H1 (cell line): ENCODE data around the gene NOS1AP. TPM values are rescaled to one million over a fixed set of nuclear protein-coding genes. Genes with fewer than 3 reads are reported as not detected.

Experiments used
- CTCF ChIA-PET: fragments of 300-600 bp; sonication (Branson Sonifier 250); formaldehyde crosslinking; loops from one replicate; lab custom pipeline; 2021; ENCODE audit not compliant: partially characterized antibody; lab: Charles Lee
- POLR2A ChIA-PET: fragments of 300-600 bp; sonication (Branson Sonifier 250); formaldehyde crosslinking; loops from one replicate; lab custom pipeline; 2021; ENCODE audit warnings: inconsistent platforms; ENCODE audit not compliant: partially characterized antibody; lab: Charles Lee
- DNase-seq, 2 experiments: peaks; one replicate each; pipeline versions ENCODE4 v3.0.0 to v3.0.0-alpha.2; 2010 to 2022; ENCODE audit warnings: low spot score in 2 of 2, low read depth in 1 of 2, mixed read lengths in 1 of 2
- FAIRE-seq: peaks from 2 replicates; lab custom pipeline; 2011; peaks lifted over from hg19 to GRCh38; lab: Jason Lieb, UNC
- H2AFZ ChIP-seq: 2 replicates; pipeline ENCODE4 v1.8.1; 2012; ENCODE audit warnings: low read length, inconsistent platforms
- H2AK5ac ChIP-seq: 2 replicates; pipeline ENCODE4 v1.6.1; 2013; ENCODE audit warnings: low read depth, low read length
- H2BK120ac ChIP-seq: replicated peaks from 2 replicates; pipeline ENCODE3; 2013; ENCODE audit warnings: low read depth, low read length, inconsistent platforms
- H2BK12ac ChIP-seq: 2 replicates; pipeline ENCODE4 v1.6.1; 2013; ENCODE audit warnings: low read depth, low read length
- H2BK15ac ChIP-seq: 2 replicates; pipeline ENCODE4 v1.6.1; 2013; ENCODE audit warnings: low read length
- H2BK20ac ChIP-seq: 2 replicates; pipeline ENCODE4 v1.6.1; 2013; ENCODE audit warnings: low read length
- H2BK5ac ChIP-seq: 2 replicates; pipeline ENCODE4 v1.6.1; 2013; ENCODE audit warnings: low read depth, low read length
- H3K14ac ChIP-seq: 2 replicates; pipeline ENCODE4 v1.6.1; 2013; ENCODE audit warnings: inconsistent platforms; ENCODE audit not compliant: insufficient read length
- H3K18ac ChIP-seq: 2 replicates; pipeline ENCODE4 v1.6.1; 2013; ENCODE audit warnings: low read length; ENCODE audit errors: extremely low read depth
- H3K23ac ChIP-seq: 2 replicates; pipeline ENCODE4 v1.6.1; 2013; ENCODE audit warnings: inconsistent platforms; ENCODE audit not compliant: insufficient read length
- H3K23me2 ChIP-seq: 2 replicates; pipeline ENCODE4 v1.6.1; 2013; ENCODE audit warnings: low read depth, low read length
- H3K27ac ChIP-seq: 2 replicates; pipeline ENCODE4 v1.6.1; 2011; ENCODE audit warnings: low read depth, low read length, inconsistent platforms
- H3K27me3 ChIP-seq, 4 experiments: replicated peaks in 1 of 4; 1 replicate in 1 of 4; 2 replicates in 3 of 4; pipeline versions ENCODE4 v1.6.1 to v1.8.1; 2011 to 2013; ENCODE audit warnings: low read length in 3 of 4, mild to moderate bottlenecking in 3 of 4, inconsistent platforms in 2 of 4, mixed read lengths in 2 of 4, moderate library complexity in 1 of 4; ENCODE audit not compliant: control insufficient read depth in 3 of 4, insufficient read depth in 3 of 4; ENCODE audit errors: extremely low read depth in 1 of 4
- H3K36me3 ChIP-seq, 4 experiments: 2 replicates each; pipeline versions ENCODE4 v1.6.1 to v1.8.1; 2011 to 2013; ENCODE audit warnings: mild to moderate bottlenecking in 4 of 4, low read length in 3 of 4, moderate library complexity in 2 of 4, control low read depth in 1 of 4, inconsistent platforms in 1 of 4; ENCODE audit not compliant: insufficient read depth in 4 of 4, control insufficient read depth in 2 of 4
- H3K4ac ChIP-seq: replicated peaks from 2 replicates; pipeline ENCODE3; 2013; ENCODE audit warnings: low read length, low read depth, mixed read lengths, inconsistent platforms; ENCODE audit not compliant: insufficient read length
- H3K4me1 ChIP-seq, 4 experiments: replicated peaks in 1 of 4; 1 replicate in 1 of 4; 2 replicates in 3 of 4; pipeline versions ENCODE4 v1.6.1 to v1.8.1; 2011 to 2013; ENCODE audit warnings: low read length in 3 of 4, inconsistent platforms in 2 of 4, mixed read lengths in 1 of 4; ENCODE audit not compliant: insufficient read depth in 4 of 4, control insufficient read depth in 3 of 4
- H3K4me2 ChIP-seq, 2 experiments: 2 replicates each; pipeline versions ENCODE4 v1.6.1 to v1.8.1; 2011 to 2013; ENCODE audit warnings: low read depth in 2 of 2, low read length in 2 of 2, control low read depth in 1 of 2, inconsistent platforms in 1 of 2, mild to moderate bottlenecking in 1 of 2; ENCODE audit not compliant: insufficient read depth in 1 of 2
- H3K4me3 ChIP-seq, 4 experiments: fragments of 200-600, 300-600 bp in 1 of 4; sonication (generic), shearing (Covaris generic), sonication (Bioruptor Twin) in 1 of 4; 2 replicates each; pipeline versions ENCODE4 v1.5.1 to v1.8.1; 2011 to 2016; ENCODE audit warnings: low read length in 4 of 4, low read depth in 3 of 4, control low read depth in 2 of 4, inconsistent platforms in 2 of 4, mild to moderate bottlenecking in 2 of 4, mixed read lengths in 1 of 4, moderate library complexity in 1 of 4; ENCODE audit not compliant: insufficient read depth in 2 of 4; ENCODE audit errors: extremely low read depth in 1 of 4
- H3K56ac ChIP-seq: replicated peaks from 2 replicates; pipeline ENCODE3; 2013; ENCODE audit warnings: low read depth, mild to moderate bottlenecking, mixed read lengths, low read length, inconsistent platforms; ENCODE audit not compliant: insufficient read length
- H3K79me1 ChIP-seq: 2 replicates; pipeline ENCODE4 v1.6.1; 2013; ENCODE audit warnings: low read depth, low read length, control low read depth
- H3K79me2 ChIP-seq, 2 experiments: 2 replicates each; pipeline versions ENCODE4 v1.6.1 to v1.8.1; 2012 to 2013; ENCODE audit warnings: low read length in 2 of 2, mild to moderate bottlenecking in 2 of 2, inconsistent platforms in 1 of 2; ENCODE audit not compliant: insufficient read depth in 2 of 2, control insufficient read depth in 1 of 2
- H3K9ac ChIP-seq, 4 experiments: replicated peaks in 1 of 4; 1 replicate in 1 of 4; 2 replicates in 3 of 4; pipeline versions ENCODE4 v1.6.1 to v1.8.1; 2011 to 2013; ENCODE audit warnings: low read depth in 3 of 4, low read length in 3 of 4, control low read depth in 2 of 4, mild to moderate bottlenecking in 2 of 4, moderate library complexity in 2 of 4, inconsistent platforms in 1 of 4; ENCODE audit errors: extremely low read depth in 1 of 4
- H3K9me3 ChIP-seq, 2 experiments: 2 replicates each; pipeline versions ENCODE4 v1.6.1 to v1.8.1; 2012 to 2013; ENCODE audit warnings: mild to moderate bottlenecking in 2 of 2, moderate library complexity in 2 of 2, control low read depth in 1 of 2, inconsistent platforms in 1 of 2, low read depth in 1 of 2, low read length in 1 of 2, mixed read lengths in 1 of 2; ENCODE audit not compliant: insufficient read depth in 2 of 2
- H4K20me1 ChIP-seq, 2 experiments: replicated peaks in 1 of 2; 2 replicates each; pipeline versions ENCODE3 to v1.8.1; 2011 to 2013; ENCODE audit warnings: inconsistent platforms in 2 of 2, low read length in 2 of 2, mild to moderate bottlenecking in 1 of 2; ENCODE audit not compliant: insufficient read depth in 2 of 2, control insufficient read depth in 1 of 2
- H4K5ac ChIP-seq: 2 replicates; pipeline ENCODE4 v1.6.1; 2013; ENCODE audit warnings: low read length, low read depth, mixed read lengths, inconsistent platforms; ENCODE audit not compliant: insufficient read length
- H4K8ac ChIP-seq: 2 replicates; pipeline ENCODE4 v1.8.0; 2013; ENCODE audit warnings: mild to moderate bottlenecking, moderate library complexity, low read length, inconsistent platforms; ENCODE audit not compliant: insufficient read depth; ENCODE audit errors: extremely low read depth
- H4K91ac ChIP-seq: replicated peaks from 2 replicates; pipeline ENCODE3; 2013; ENCODE audit warnings: low read length, mixed read lengths, inconsistent platforms; ENCODE audit not compliant: insufficient read length
- ASH2L ChIP-seq: fragments of 200-600, 300-600 bp; sonication (generic); IDR thresholded peaks from one replicate; pipeline ENCODE4 v1.7.1; 2017; ENCODE audit warnings: low read length
- JUN ChIP-seq: IDR thresholded peaks from 2 replicates; pipeline ENCODE4 v1.6.1; 2011; ENCODE audit warnings: low read depth, mild to moderate bottlenecking, improper control_type of control experiment, low read length
- JUND ChIP-seq: IDR thresholded peaks from 2 replicates; pipeline ENCODE4 v1.6.1; 2011; ENCODE audit warnings: mild to moderate bottlenecking, improper control_type of control experiment, low read length
- POLR2A ChIP-seq, 2 experiments: IDR thresholded peaks; 1 replicate in 1 of 2; 2 replicates in 1 of 2; pipeline ENCODE4 v1.6.1; 2011; ENCODE audit warnings: low read depth in 2 of 2, low read length in 2 of 2, mild to moderate bottlenecking in 2 of 2; ENCODE audit errors: control extremely low read depth in 1 of 2
- POLR2AphosphoS5 ChIP-seq: IDR thresholded peaks from 2 replicates; pipeline ENCODE4 v1.6.1; 2011; ENCODE audit warnings: low read depth, low read length
- RBBP5 ChIP-seq: IDR thresholded peaks from 2 replicates; pipeline ENCODE4 v1.7.1; 2012; ENCODE audit warnings: low read depth, mild to moderate bottlenecking, inconsistent platforms, low read length, moderate library complexity, borderline replicate concordance
- RNF2 ChIP-seq: fragments of 200-900, 300-1000 bp; sonication (generic); IDR thresholded peaks from 2 replicates; pipeline ENCODE4 v1.7.1; 2016; ENCODE audit warnings: borderline replicate concordance, low read depth, mild to moderate bottlenecking, antibody characterized with exemption, low read length; ENCODE audit not compliant: poor library complexity, severe bottlenecking; ENCODE audit errors: missing control alignments
- SAP30 ChIP-seq: fragments of 300-600 bp; sonication (generic); IDR thresholded peaks from 2 replicates; pipeline ENCODE4 v1.7.1; 2012; ENCODE audit warnings: low read length, moderate library complexity, mild to moderate bottlenecking, inconsistent platforms; ENCODE audit not compliant: insufficient read depth, insufficient replicate concordance
- SP1 ChIP-seq: IDR thresholded peaks from 2 replicates; pipeline ENCODE4 v1.6.1; 2011; ENCODE audit warnings: low read depth, low read length
- SRF ChIP-seq: IDR thresholded peaks from 2 replicates; pipeline ENCODE4 v1.6.1; 2011; ENCODE audit warnings: mild to moderate bottlenecking, low read depth, low read length, moderate library complexity
- WGBS, 2 experiments: shearing (Covaris generic) in 1 of 2; methylation state at CpG; one replicate each; pipeline versions ENCODE4 v1.1.6 to v1.1.7; 2013 to 2015; ENCODE audit warnings: low lambda C conversion rate in 2 of 2, mixed read lengths in 2 of 2, inconsistent platforms in 1 of 2, low coverage in 1 of 2, missing lambda C conversion rate in 1 of 2; ENCODE audit not compliant: insufficient replicate concordance in 2 of 2, insufficient coverage in 1 of 2, insufficient read length in 1 of 2; ENCODE audit errors: extremely low coverage in 1 of 2, missing lambda C conversion rate in 1 of 2; 5-methylcytosine and 5-hydroxymethylcytosine counted together
- polyA plus RNA-seq, 7 experiments: library from polyadenylated mRNA; depleted of rRNA in 3 of 7; stranded (reverse) in 5 of 7; unstranded in 2 of 7; fragments of >200 nt in 5 of 7; fragments of 200-250 nt in 2 of 7; gene quantifications; 1 replicate in 5 of 7; 2 replicates in 1 of 7; 4 replicates in 1 of 7; pipeline versions ENCODE4 v1.2.1 to v1.2.3, GENCODE V29; 2011 to 2013; ENCODE audit warnings: missing spikeins in 2 of 7, mixed read lengths in 2 of 7
- total RNA-seq: library from RNA; stranded (reverse); fragmentation: NEBNext Ultra II Directional; extraction: Animal tissue kit (Norgen Biotek cat#: 25700); gene quantifications from 2 replicates; pipeline ENCODE4 v1.2.1, GENCODE V29; 2021
- TF ChIP-seq, protein P1 (sequence below): IDR thresholded peaks from 2 replicates; pipeline ENCODE4 v1.6.1; 2011; ENCODE audit warnings: low read length, improper control_type of control experiment
- TF ChIP-seq, protein P2 (sequence below): IDR thresholded peaks from 2 replicates; pipeline ENCODE4 v1.6.1; 2012; ENCODE audit warnings: inconsistent platforms

Gene NOS1AP
- total and polyA plus RNA-seq, 2 of the 8 experiments (the other 6 are each of a cell fraction or from before 2014, with no cell fraction given) = 2.4 to 12.1 TPM

DNA sequence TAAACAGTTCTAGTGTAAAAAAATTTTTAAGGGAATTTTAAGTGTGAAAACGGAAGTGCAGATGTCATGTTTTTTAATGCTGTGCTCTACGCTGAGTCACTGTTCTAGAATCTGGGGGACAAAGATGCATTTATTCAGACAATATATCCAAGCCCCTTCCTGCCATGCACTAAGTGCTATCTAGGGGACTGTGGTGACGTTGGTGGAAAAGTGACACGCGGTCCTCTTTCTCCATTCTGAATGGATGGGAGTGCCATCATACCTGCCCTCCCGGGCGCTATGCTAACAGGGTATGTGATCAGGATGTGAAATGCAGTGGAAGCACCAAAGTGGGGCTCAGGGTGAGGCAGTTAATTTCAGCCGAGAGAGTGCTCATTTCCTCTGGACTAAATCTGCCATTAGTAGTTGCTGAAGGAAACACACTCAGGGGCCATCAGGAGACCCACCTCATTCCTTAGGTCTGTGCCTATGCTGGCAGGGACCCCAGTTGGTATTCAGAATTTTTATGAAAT lies 318.6 kb downstream of the NOS1AP start:
- CTCF ChIA-PET = interaction anchor here (1.2 to 8.1 kb wide), 5 partner anchors 10 to 350 kb away, joined by 4 to 46 read pairs (median 19); no protein-coding TSS in a partner anchor
- TF ChIP-seq POLR2A (IDR thresholded peaks at IDR 0.05; ENCODE audit: control extremely low read depth in 1 of 2, low read depth in 2 of 2, low read length in 2 of 2) = no peak
- no peak for TF ChIP-seq RNF2
- no peak for TF ChIP-seq POLR2AphosphoS5
- no peak for TF ChIP-seq JUN
- TF ChIP-seq RBBP5 = no peak
- TF ChIP-seq, protein P1, sequence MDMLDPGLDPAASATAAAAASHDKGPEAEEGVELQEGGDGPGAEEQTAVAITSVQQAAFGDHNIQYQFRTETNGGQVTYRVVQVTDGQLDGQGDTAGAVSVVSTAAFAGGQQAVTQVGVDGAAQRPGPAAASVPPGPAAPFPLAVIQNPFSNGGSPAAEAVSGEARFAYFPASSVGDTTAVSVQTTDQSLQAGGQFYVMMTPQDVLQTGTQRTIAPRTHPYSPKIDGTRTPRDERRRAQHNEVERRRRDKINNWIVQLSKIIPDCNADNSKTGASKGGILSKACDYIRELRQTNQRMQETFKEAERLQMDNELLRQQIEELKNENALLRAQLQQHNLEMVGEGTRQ = no peak
- TF ChIP-seq, protein P2, sequence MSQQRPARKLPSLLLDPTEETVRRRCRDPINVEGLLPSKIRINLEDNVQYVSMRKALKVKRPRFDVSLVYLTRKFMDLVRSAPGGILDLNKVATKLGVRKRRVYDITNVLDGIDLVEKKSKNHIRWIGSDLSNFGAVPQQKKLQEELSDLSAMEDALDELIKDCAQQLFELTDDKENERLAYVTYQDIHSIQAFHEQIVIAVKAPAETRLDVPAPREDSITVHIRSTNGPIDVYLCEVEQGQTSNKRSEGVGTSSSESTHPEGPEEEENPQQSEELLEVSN = no peak
- TF ChIP-seq JUND = no peak
- no peak for TF ChIP-seq SRF
- no peak for TF ChIP-seq SAP30
- no peak for TF ChIP-seq SP1
- TF ChIP-seq ASH2L = no peak

More for the DNA sequence above, 318.6 kb downstream of the NOS1AP start:
- Histone ChIP-seq H3K79me1 (no peaks in the 10 kb centered on the region), H4K91ac (no peak overlapping the region), H3K79me2 (no peaks in the 10 kb centered on the region), H4K5ac (no peak overlapping the region), H3K9ac (no peak overlapping the region), H2BK12ac (no peak overlapping the region), H4K8ac (no peak overlapping the region), H3K14ac (no peak overlapping the region), H3K36me3 (peaks cover 0 to 5% (median 2%) of the 10 kb centered on the region in 4 experiments; a peak in 1 of 8 replicates), H4K20me1 (no peaks in the 10 kb centered on the region), H3K23me2 (no peaks in the 10 kb centered on the region), H3K4me2 (no peak overlapping the region), H2BK20ac (no peak overlapping the region), H3K9me3 (no peaks in the 10 kb centered on the region), H2AK5ac (no peak overlapping the region), H3K27me3 (no peaks in the 10 kb centered on the region), H2AFZ (no peak overlapping the region), H2BK120ac (no peak overlapping the region), H3K27ac (no peak overlapping the region), H3K56ac (no peak overlapping the region), H3K23ac (no peak overlapping the region), H3K18ac (no peak overlapping the region), H2BK5ac (no peak overlapping the region), H3K4ac (no peak overlapping the region), H2BK15ac (no peak overlapping the region), H3K4me3 (no peak overlapping the region), H3K4me1 (peaks cover 0 to 6% (median 1%) of the 10 kb centered on the region in 4 experiments; a peak in 4 of 7 replicates)
- DNase-seq (no peak), FAIRE-seq (no peak)
- 94% methylated on average over 8 of the region's 8 CpGs; no CpG with 5 or more reads in 1 of the 2 experiments for WGBS, 2 experiments
- POLR2A ChIA-PET = no interaction called here
